BJ (cell line): ENCODE data around the gene TMEM225B. TPM values are rescaled to one million over a fixed set of nuclear protein-coding genes. Genes with fewer than 3 reads are reported as not detected.
"Not testable (repeated sequence)": the region's sequence is repeated elsewhere in the genome, so short reads cannot be mapped to it uniquely, and the experiment has no call there.

Experiments used
- CTCF ChIA-PET: fragments of 350-600 bp; formaldehyde crosslinking; extraction: SDS; loops from one replicate; lab custom pipeline; 2021; ENCODE audit warnings: antibody characterized with exemption, inconsistent platforms; lab: Yijun Ruan, JAX
- POLR2A ChIA-PET: fragments of 300-600 bp; sonication (Branson Sonifier 250); formaldehyde crosslinking; extraction: SDS; loops from one replicate; lab custom pipeline; 2021; ENCODE audit warnings: antibody characterized with exemption; lab: Charles Lee
- DNase-seq: peaks from one replicate; pipeline ENCODE4 v3.0.0-alpha.2; 2011; ENCODE audit warnings: low read depth
- H3K27me3 ChIP-seq: 2 replicates; pipeline ENCODE4 v1.6.0; 2011; ENCODE audit warnings: low read length; ENCODE audit not compliant: control insufficient read depth, insufficient read depth
- H3K36me3 ChIP-seq: 2 replicates; pipeline ENCODE4 v1.5.1; 2011; ENCODE audit warnings: low read length; ENCODE audit not compliant: control insufficient read depth, insufficient read depth
- H3K4me3 ChIP-seq: 2 replicates; pipeline ENCODE4 v1.5.1; 2011; ENCODE audit warnings: low read depth, mild to moderate bottlenecking, control low read depth, low read length
- polyA plus RNA-seq: library from polyadenylated mRNA; depleted of rRNA; stranded (reverse); fragments of >200 nt; gene quantifications from 2 replicates; pipeline ENCODE4 v1.2.3, GENCODE V29; 2011
- TF ChIP-seq, protein P1 (sequence below): IDR thresholded peaks from 2 replicates; pipeline ENCODE4 v1.5.1; 2011; ENCODE audit warnings: low read depth, mild to moderate bottlenecking, control low read depth, inconsistent platforms, low read length, moderate library complexity; ENCODE audit not compliant: insufficient read depth

The TMEM225B gene
- polyA plus RNA-seq, 1 experiment, result 1.2 TPM

GRCh38 chr7:99560834-99561736, 37.0 kb upstream of the TMEM225B start:
- DNase-seq, result no peak
- ChIA-PET CTCF (interaction anchor here (0.6 kb wide), 1 partner anchor 413 kb away, joined by 3 read pairs; no protein-coding TSS in a partner anchor), POLR2A (no interaction called here)
- no peaks in the 10 kb centered on the region for H3K27me3 ChIP-seq
- TF ChIP-seq, protein P1, sequence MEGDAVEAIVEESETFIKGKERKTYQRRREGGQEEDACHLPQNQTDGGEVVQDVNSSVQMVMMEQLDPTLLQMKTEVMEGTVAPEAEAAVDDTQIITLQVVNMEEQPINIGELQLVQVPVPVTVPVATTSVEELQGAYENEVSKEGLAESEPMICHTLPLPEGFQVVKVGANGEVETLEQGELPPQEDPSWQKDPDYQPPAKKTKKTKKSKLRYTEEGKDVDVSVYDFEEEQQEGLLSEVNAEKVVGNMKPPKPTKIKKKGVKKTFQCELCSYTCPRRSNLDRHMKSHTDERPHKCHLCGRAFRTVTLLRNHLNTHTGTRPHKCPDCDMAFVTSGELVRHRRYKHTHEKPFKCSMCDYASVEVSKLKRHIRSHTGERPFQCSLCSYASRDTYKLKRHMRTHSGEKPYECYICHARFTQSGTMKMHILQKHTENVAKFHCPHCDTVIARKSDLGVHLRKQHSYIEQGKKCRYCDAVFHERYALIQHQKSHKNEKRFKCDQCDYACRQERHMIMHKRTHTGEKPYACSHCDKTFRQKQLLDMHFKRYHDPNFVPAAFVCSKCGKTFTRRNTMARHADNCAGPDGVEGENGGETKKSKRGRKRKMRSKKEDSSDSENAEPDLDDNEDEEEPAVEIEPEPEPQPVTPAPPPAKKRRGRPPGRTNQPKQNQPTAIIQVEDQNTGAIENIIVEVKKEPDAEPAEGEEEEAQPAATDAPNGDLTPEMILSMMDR, result no peak
- H3K4me3 ChIP-seq, result no peak overlapping the region
- H3K36me3 ChIP-seq, result peaks cover 22% of the 10 kb centered on the region

DNA sequence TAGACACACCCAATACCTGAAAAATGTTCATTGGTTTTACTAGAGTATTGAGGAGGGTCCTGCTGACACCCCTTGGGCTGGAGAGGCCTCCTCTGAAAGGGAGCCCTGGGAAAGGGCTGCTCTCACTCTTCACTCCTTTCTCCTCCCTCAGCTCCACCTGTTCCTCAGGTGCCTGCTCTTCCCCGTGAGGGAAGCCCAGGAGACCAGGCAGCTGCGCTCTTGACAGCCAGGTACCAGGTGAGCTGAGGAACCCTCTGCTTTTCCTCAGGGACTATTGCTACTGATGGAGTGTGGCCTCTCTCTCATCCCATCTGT, 36.4 kb upstream of the TMEM225B start:
- Histone ChIP-seq H3K36me3 (peaks cover 22% of the 10 kb centered on the region), H3K4me3 (no peak overlapping the region), H3K27me3 (no peaks in the 10 kb centered on the region)
- TF ChIP-seq, protein P1, result no peak
- ChIA-PET CTCF (interaction anchor here (0.6 kb wide), 1 partner anchor 414 kb away, joined by 3 read pairs; no protein-coding TSS in a partner anchor), POLR2A (no interaction called here)
- DNase-seq, result no peak

GRCh38 chr7:99562114-99562784, 35.8 kb upstream of the TMEM225B start:
- H3K4me3 ChIP-seq, result no peak overlapping the region
- peaks cover 22% of the 10 kb centered on the region for H3K36me3 ChIP-seq
- ChIA-PET POLR2A (no interaction called here), CTCF (no interaction called here)
- no peaks in the 10 kb centered on the region for H3K27me3 ChIP-seq
- no peak for DNase-seq
- TF ChIP-seq, protein P1, result no peak

- Histone ChIP-seq H3K4me3 (no peak overlapping the region), H3K27me3 (no peaks in the 10 kb centered on the region), H3K36me3 (peaks cover 22% of the 10 kb centered on the region)
- POLR2A ChIA-PET, result no interaction called here
- peak; percentile 97 for DNase-seq
- CTCF ChIA-PET, result no interaction called here
- TF ChIP-seq, protein P1, result no peak
These were observed 35.2 kb upstream of the TMEM225B start for GRCh38 chr7:99562832-99563231.

DNA sequence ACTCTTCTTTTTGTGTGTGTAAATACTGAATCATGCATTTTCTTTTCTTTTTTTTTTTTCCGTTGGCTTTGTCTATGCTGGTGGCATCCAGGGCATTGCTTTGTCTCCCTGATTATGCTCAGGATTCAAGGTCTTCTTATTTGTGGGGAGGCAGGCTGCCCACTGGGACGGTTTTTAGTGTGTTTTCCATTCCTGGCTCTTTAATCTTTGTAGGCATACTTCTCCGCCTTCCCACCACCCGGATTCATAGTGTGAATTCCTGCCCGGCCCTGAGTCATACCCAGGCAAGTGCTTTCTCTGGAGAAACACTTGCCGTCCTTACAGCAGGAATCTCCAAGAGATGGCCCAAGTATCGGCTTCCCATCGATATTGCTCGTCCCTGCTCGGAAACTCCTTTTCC, 34.4 kb upstream of the TMEM225B start:
- POLR2A ChIA-PET, result interaction anchor here (0.6 kb wide), 1 partner anchor 21 kb away, joined by 3 read pairs; no protein-coding TSS in a partner anchor
- DNase-seq, result no peak
- TF ChIP-seq, protein P1, result no peak
- CTCF ChIA-PET, result no interaction called here
- Histone ChIP-seq H3K4me3 (no peak overlapping the region), H3K27me3 (no peaks in the 10 kb centered on the region), H3K36me3 (peaks cover 24% of the 10 kb centered on the region)

GRCh38 chr7:99568770-99569169, 29.3 kb upstream of the TMEM225B start:
- H3K36me3 ChIP-seq, result peaks cover 13% of the 10 kb centered on the region
- POLR2A ChIA-PET, result not testable (repeated sequence)
- CTCF ChIA-PET, result interaction anchor here (1.2 kb wide), 1 partner anchor 9 kb away, joined by 4 read pairs; no protein-coding TSS in a partner anchor

More at GRCh38 chr7:99568770-99569169, 29.3 kb upstream of the TMEM225B start:
- H3K4me3 ChIP-seq, H3K27me3 ChIP-seq, DNase-seq: not testable (repeated sequence)
